ENCODE results near the gene ARHGEF9. TPM values are rescaled to one million over a fixed set of nuclear protein-coding genes. Genes with fewer than 3 reads are reported as not detected.

Gene ARHGEF9
- total and polyA plus RNA-seq, 8 donors: 23.9 to 43.0 (median 35.6) TPM

DNA sequence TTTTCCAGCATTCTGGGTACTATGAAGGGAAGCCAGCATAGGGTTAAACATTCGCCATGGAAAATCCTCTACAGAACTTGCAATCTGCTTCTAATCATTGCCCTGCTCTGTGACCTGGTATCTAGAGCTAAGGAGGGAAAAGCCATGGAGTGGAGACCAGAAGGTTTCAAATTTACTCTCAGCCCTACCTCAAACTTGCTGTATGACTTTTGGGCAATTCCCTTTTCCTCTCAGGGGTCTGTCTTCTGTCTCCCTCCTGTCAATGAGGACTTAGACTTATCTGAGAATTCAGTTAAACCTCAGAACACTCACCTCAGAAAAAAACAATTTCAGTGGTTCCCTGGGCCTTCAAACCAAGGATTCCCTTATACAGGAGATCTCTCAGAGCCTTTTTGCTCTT lies 29.1 kb downstream of the ARHGEF9 start:
- H3K27ac ChIP-seq: no peak overlapping the region
- no peaks in the 10 kb centered on the region for H3K36me3 ChIP-seq
- H3K9me3 ChIP-seq: no peaks in the 10 kb centered on the region
- intact Hi-C loops (cut with DNase I): no loop called here
- DNase-seq (no peak), ATAC-seq (no peak)
- H3K4me3 ChIP-seq: peak overlapping the region in 1 of 2 donors; percentile 59
- no peaks in the 10 kb centered on the region for H3K27me3 ChIP-seq
- H3K4me1 ChIP-seq: peaks cover 3 to 5% of the 10 kb centered on the region in 2 donors
- TF ChIP-seq, protein P1, sequence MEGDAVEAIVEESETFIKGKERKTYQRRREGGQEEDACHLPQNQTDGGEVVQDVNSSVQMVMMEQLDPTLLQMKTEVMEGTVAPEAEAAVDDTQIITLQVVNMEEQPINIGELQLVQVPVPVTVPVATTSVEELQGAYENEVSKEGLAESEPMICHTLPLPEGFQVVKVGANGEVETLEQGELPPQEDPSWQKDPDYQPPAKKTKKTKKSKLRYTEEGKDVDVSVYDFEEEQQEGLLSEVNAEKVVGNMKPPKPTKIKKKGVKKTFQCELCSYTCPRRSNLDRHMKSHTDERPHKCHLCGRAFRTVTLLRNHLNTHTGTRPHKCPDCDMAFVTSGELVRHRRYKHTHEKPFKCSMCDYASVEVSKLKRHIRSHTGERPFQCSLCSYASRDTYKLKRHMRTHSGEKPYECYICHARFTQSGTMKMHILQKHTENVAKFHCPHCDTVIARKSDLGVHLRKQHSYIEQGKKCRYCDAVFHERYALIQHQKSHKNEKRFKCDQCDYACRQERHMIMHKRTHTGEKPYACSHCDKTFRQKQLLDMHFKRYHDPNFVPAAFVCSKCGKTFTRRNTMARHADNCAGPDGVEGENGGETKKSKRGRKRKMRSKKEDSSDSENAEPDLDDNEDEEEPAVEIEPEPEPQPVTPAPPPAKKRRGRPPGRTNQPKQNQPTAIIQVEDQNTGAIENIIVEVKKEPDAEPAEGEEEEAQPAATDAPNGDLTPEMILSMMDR (IDR thresholded peaks at IDR 0.05): no peak

- Histone ChIP-seq H3K27ac (peak overlapping the region; percentile 82 to 87), H3K36me3 (no peaks in the 10 kb centered on the region), H3K9me3 (no peaks in the 10 kb centered on the region), H3K4me1 (peaks cover 3 to 5% of the 10 kb centered on the region in 2 donors), H3K27me3 (no peaks in the 10 kb centered on the region), H3K4me3 (peak overlapping the region; percentile 28 to 59)
- intact Hi-C loops (cut with DNase I): no loop called here
- TF ChIP-seq, protein P1 (IDR thresholded peaks at IDR 0.05): no peak
- DNase-seq: peak; percentile 83 to 94 (median 93)
- peak; percentile 98 for ATAC-seq
Observed at GRCh38 chrX:63754860-63755579, 30.0 kb downstream of the ARHGEF9 start.

- peaks cover 3 to 5% of the 10 kb centered on the region in 2 donors for H3K4me1 ChIP-seq
- ATAC-seq (peak; percentile 70), DNase-seq (peak in 3 of 4 donors; percentile 28 to 54 (median 37))
- peak overlapping the region; percentile 28 to 59 for H3K4me3 ChIP-seq
- H3K9me3 ChIP-seq: no peaks in the 10 kb centered on the region
- TF ChIP-seq, protein P1 (IDR thresholded peaks at IDR 0.05): no peak
- peaks cover 0 to 3% of the 10 kb centered on the region in 2 donors for H3K36me3 ChIP-seq
- H3K27me3 ChIP-seq: no peaks in the 10 kb centered on the region
- peak overlapping the region; percentile 82 to 87 for H3K27ac ChIP-seq
- intact Hi-C loops (cut with DNase I): no loop called here
Observed at GRCh38 chrX:63754136-63754859, 30.7 kb downstream of the ARHGEF9 start.

DNA sequence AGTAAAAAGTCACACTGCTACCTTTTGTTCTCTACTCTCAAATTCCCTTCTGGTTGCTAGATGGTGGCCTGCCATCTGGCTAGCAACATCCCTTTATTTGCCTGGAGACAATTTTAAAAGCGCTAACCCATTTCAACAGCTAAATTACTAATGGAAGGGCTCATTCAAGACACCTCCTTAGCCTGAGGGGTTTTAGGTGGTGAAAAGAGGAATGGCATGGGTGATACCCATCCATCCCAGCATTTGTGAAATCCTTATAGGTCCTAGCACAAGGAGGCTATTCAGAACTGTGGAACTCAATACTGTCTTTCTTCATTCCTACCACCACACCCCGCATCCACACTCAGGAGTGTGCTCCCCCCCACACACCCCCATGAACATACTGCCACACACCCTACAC lies 33.5 kb downstream of the ARHGEF9 start:
- intact Hi-C loops (cut with DNase I): no loop called here
- DNase-seq: no peak

More for the DNA sequence above, 33.5 kb downstream of the ARHGEF9 start:
- Histone ChIP-seq H3K36me3 (peaks cover 0 to 3% of the 10 kb centered on the region in 2 donors), H3K9me3 (no peaks in the 10 kb centered on the region), H3K27me3 (no peaks in the 10 kb centered on the region), H3K4me3 (no peak overlapping the region), H3K27ac (no peak overlapping the region), H3K4me1 (peaks cover 3 to 5% of the 10 kb centered on the region in 2 donors)
- no peak for ATAC-seq
- TF ChIP-seq, protein P1 (IDR thresholded peaks at IDR 0.05): no peak

Measured in left lung (tissue), 10 donors.